Nephron progenitor cell (in vitro differentiated cells): ENCODE measurements around the gene FAM216B.
"Not testable (repeated sequence)": the region's sequence is repeated elsewhere in the genome, so short reads cannot be mapped to it uniquely, and the experiment has no call there.

Experiments
- DNase-seq: peaks from one replicate; pipeline ENCODE4 v3.0.0; 2021
- H3K27ac Mint-ChIP-seq: 2 replicates; pipeline ENCODE4 v1.8.0; 2021; ENCODE audit warnings: mild to moderate bottlenecking, moderate library complexity, mixed read lengths
- H3K27me3 Mint-ChIP-seq: 2 replicates; pipeline ENCODE4 v1.8.0; 2021; ENCODE audit warnings: mild to moderate bottlenecking, low read depth, mixed read lengths; ENCODE audit not compliant: poor library complexity
- H3K36me3 Mint-ChIP-seq: 2 replicates; pipeline ENCODE4 v1.8.0; 2021; ENCODE audit warnings: low read depth, mixed read lengths
- H3K4me1 Mint-ChIP-seq: 2 replicates; pipeline ENCODE4 v1.8.0; 2021; ENCODE audit warnings: mixed read lengths
- H3K4me3 Mint-ChIP-seq: 2 replicates; pipeline ENCODE4 v1.8.0; 2021; ENCODE audit warnings: mild to moderate bottlenecking, moderate library complexity, mixed read lengths
- H3K9me3 Mint-ChIP-seq: 2 replicates; pipeline ENCODE4 v1.8.0; 2021; ENCODE audit warnings: mild to moderate bottlenecking, moderate library complexity, mixed read lengths
- CTCF ChIP-seq: fragments of 200-600 bp; sonication (generic); IDR thresholded peaks from 2 replicates; pipeline ENCODE4 v1.5.0; 2021; ENCODE audit warnings: antibody characterized with exemption

The FAM216B gene

GRCh38 chr13:42760951-42761350 lies 20.4 kb upstream of the FAM216B start:
- H3K27ac Mint-ChIP-seq = no peak overlapping the region

GRCh38 chr13:42762251-42762650 lies 19.1 kb upstream of the FAM216B start:
- H3K27me3 Mint-ChIP-seq = peaks cover 6% of the 10 kb centered on the region
- H3K4me3 Mint-ChIP-seq = no peak overlapping the region
- TF ChIP-seq CTCF = no peak
- no peak overlapping the region for H3K27ac Mint-ChIP-seq
- no peak for DNase-seq
- peaks cover 7% of the 10 kb centered on the region for H3K4me1 Mint-ChIP-seq
- H3K9me3 Mint-ChIP-seq = peaks cover 10% of the 10 kb centered on the region
- peaks cover 5% of the 10 kb centered on the region for H3K36me3 Mint-ChIP-seq

More at GRCh38 chr13:42760951-42761350, 20.4 kb upstream of the FAM216B start:
- no peak for DNase-seq
- Mint-ChIP-seq H3K4me1 (peaks cover 7% of the 10 kb centered on the region), H3K9me3 (peaks cover 13% of the 10 kb centered on the region), H3K27me3 (peaks cover 6% of the 10 kb centered on the region), H3K36me3 (peaks cover 8% of the 10 kb centered on the region), H3K4me3 (no peak overlapping the region)
- TF ChIP-seq CTCF = no peak

- Mint-ChIP-seq H3K27me3 (peaks cover 6% of the 10 kb centered on the region), H3K27ac (no peak overlapping the region), H3K4me1 (peaks cover 7% of the 10 kb centered on the region), H3K9me3 (peaks cover 3% of the 10 kb centered on the region), H3K4me3 (no peak overlapping the region), H3K36me3 (no peaks in the 10 kb centered on the region)
- no peak for TF ChIP-seq CTCF
- DNase-seq = no peak
These were observed 18.5 kb upstream of the FAM216B start for GRCh38 chr13:42762917-42763316.

GRCh38 chr13:42766016-42766415 lies 15.4 kb upstream of the FAM216B start:
- no peak for TF ChIP-seq CTCF
- peaks cover 7% of the 10 kb centered on the region for H3K4me1 Mint-ChIP-seq
- no peaks in the 10 kb centered on the region for H3K9me3 Mint-ChIP-seq
- no peak for DNase-seq
- peaks cover 6% of the 10 kb centered on the region for H3K27me3 Mint-ChIP-seq
- H3K27ac Mint-ChIP-seq = no peak overlapping the region
- H3K36me3 Mint-ChIP-seq = no peaks in the 10 kb centered on the region
- H3K4me3 Mint-ChIP-seq = no peak overlapping the region

- Mint-ChIP-seq H3K4me1 (no peaks in the 10 kb centered on the region), H3K36me3 (peaks cover 18% of the 10 kb centered on the region), H3K9me3 (peaks cover 32% of the 10 kb centered on the region), H3K27me3 (peaks cover 12% of the 10 kb centered on the region), H3K27ac (no peak overlapping the region), H3K4me3 (no peak overlapping the region)
- TF ChIP-seq CTCF = no peak
- no peak for DNase-seq
These were observed 11.7 kb upstream of the FAM216B start for GRCh38 chr13:42769650-42770049.

GRCh38 chr13:42776558-42776957 lies 4.8 kb upstream of the FAM216B start:
- H3K27ac Mint-ChIP-seq, DNase-seq, H3K27me3 Mint-ChIP-seq, H3K4me3 Mint-ChIP-seq, H3K4me1 Mint-ChIP-seq: not testable (repeated sequence)
- Mint-ChIP-seq H3K9me3 (peaks cover 62% of the 10 kb centered on the region), H3K36me3 (peaks cover 34% of the 10 kb centered on the region)
